HCT116 (cell line): ENCODE results near the gene PDK2. TPM values are rescaled to one million over a fixed set of nuclear protein-coding genes. Genes with fewer than 3 reads are reported as not detected.

Experiments
- ATAC-seq: fragments of 200-7000 bp; cut with Tn5 transposase; 2 replicates; pipeline ENCODE4 v1.9.1; 2020; ENCODE audit warnings: mild to moderate bottlenecking, moderate library complexity
- BruUV-seq: library from RNA; stranded (reverse); fragments of 400-500 nt; replicated peaks from 2 replicates; lab custom pipeline; 2021; lab: Mats Ljungman, UMichigan
- CTCF ChIA-PET: fragments of 300-600 bp; sonication (Branson Sonifier 250); formaldehyde crosslinking; loops from one replicate; lab custom pipeline; 2021; ENCODE audit warnings: antibody characterized with exemption; lab: Charles Lee
- POLR2A ChIA-PET: fragments of 300-600, 350-600 bp; sonication (Branson Sonifier 250); formaldehyde crosslinking; loops from one replicate; lab custom pipeline; 2021; ENCODE audit warnings: antibody characterized with exemption; lab: Charles Lee
- RAD21 ChIA-PET, 2 experiments: fragments of 300-600 bp; sonication (Branson Sonifier 250); formaldehyde crosslinking; loops; one replicate each; lab custom pipeline; 2023; ENCODE audit warnings: low total read pairs in 2 of 2; ENCODE audit not compliant: uncharacterized antibody in 2 of 2, unreplicated experiment in 2 of 2, low non-redundant PET in 1 of 2; lab: Charles Lee
- DNase-seq: peaks from one replicate; pipeline ENCODE4 v3.0.0-alpha.2; 2010; ENCODE audit warnings: low read depth, low spot score
- H2AFZ ChIP-seq: fragments of 200-600 bp; shearing (Covaris generic), sonication (generic); 2 replicates; pipeline ENCODE4 v1.6.1; 2017; ENCODE audit warnings: low read depth, mixed run types, mixed read lengths, antibody characterized with exemption, low read length; ENCODE audit not compliant: poor library complexity, severe bottlenecking
- H3K27ac ChIP-seq: 2 replicates; pipeline ENCODE4 v1.5.1; 2012; ENCODE audit warnings: low read depth, low read length
- H3K27me3 ChIP-seq: fragments of 200-600 bp; sonication (generic); 2 replicates; pipeline ENCODE4 v1.6.1; 2016; ENCODE audit warnings: mixed run types, low read length, mixed read lengths; ENCODE audit not compliant: insufficient read depth
- H3K36me3 ChIP-seq, 2 experiments: fragments of 200-500 bp in 1 of 2; fragments of 200-600 bp in 1 of 2; sonication (Bioruptor generic) in 1 of 2; sonication (generic) in 1 of 2; 2 replicates each; pipeline versions ENCODE4 v1.5.1 to v1.6.1; 2014 to 2016; ENCODE audit warnings: low read length in 2 of 2, inconsistent platforms in 1 of 2, mixed read lengths in 1 of 2, mixed run types in 1 of 2; ENCODE audit not compliant: insufficient read depth in 2 of 2, control insufficient read depth in 1 of 2
- H3K4me1 ChIP-seq, 2 experiments: fragments of 200-600 bp in 1 of 2; sonication (generic) in 1 of 2; 2 replicates each; pipeline versions ENCODE4 v1.5.1 to v1.6.1; 2012 to 2017; ENCODE audit warnings: low read length in 2 of 2, inconsistent platforms in 1 of 2, mild to moderate bottlenecking in 1 of 2, mixed read lengths in 1 of 2, mixed run types in 1 of 2, moderate library complexity in 1 of 2; ENCODE audit not compliant: insufficient read depth in 2 of 2, control insufficient read depth in 1 of 2
- H3K4me2 ChIP-seq: fragments of 200-600 bp; sonication (generic); 2 replicates; pipeline ENCODE4 v1.6.1; 2017; ENCODE audit warnings: mixed run types, low read length, mixed read lengths
- H3K4me3 ChIP-seq, 2 experiments: fragments of 200-600 bp in 1 of 2; sonication (generic) in 1 of 2; replicated peaks in 1 of 2; 2 replicates each; pipeline ENCODE4 v1.5.1; 2011 to 2016; ENCODE audit warnings: low read length in 2 of 2, control low read depth in 1 of 2, low read depth in 1 of 2, mild to moderate bottlenecking in 1 of 2, mixed read lengths in 1 of 2, mixed run types in 1 of 2
- H3K79me2 ChIP-seq: fragments of 200-600 bp; sonication (generic); 2 replicates; pipeline ENCODE4 v1.6.1; 2017; ENCODE audit warnings: mild to moderate bottlenecking, mixed run types, low read length, moderate library complexity, mixed read lengths; ENCODE audit not compliant: insufficient read depth
- H3K9ac ChIP-seq: fragments of 200-600 bp; sonication (generic); 2 replicates; pipeline ENCODE4 v1.6.1; 2016; ENCODE audit warnings: low read length, mixed read lengths
- H3K9me2 ChIP-seq: fragments of 200-600 bp; sonication (generic), shearing (Covaris generic); 2 replicates; pipeline ENCODE4 v1.6.1; 2017; ENCODE audit warnings: mixed run types, mild to moderate bottlenecking, moderate library complexity; ENCODE audit not compliant: insufficient read depth
- H3K9me3 ChIP-seq, 2 experiments: fragments of 200-500 bp in 1 of 2; fragments of 200-600 bp in 1 of 2; sonication (Bioruptor generic) in 1 of 2; sonication (generic) in 1 of 2; 2 replicates each; pipeline ENCODE4 v1.6.1; 2014 to 2017; ENCODE audit warnings: low read length in 2 of 2, mixed read lengths in 2 of 2, inconsistent platforms in 1 of 2, low read depth in 1 of 2, mild to moderate bottlenecking in 1 of 2, mixed run types in 1 of 2, moderate library complexity in 1 of 2; ENCODE audit not compliant: control insufficient read depth in 1 of 2, insufficient read depth in 1 of 2
- H4K20me1 ChIP-seq: fragments of 200-600 bp; sonication (generic), shearing (Covaris generic); 2 replicates; pipeline ENCODE4 v1.6.1; 2017; ENCODE audit warnings: mixed run types, mild to moderate bottlenecking, moderate library complexity; ENCODE audit not compliant: insufficient read depth
- POLR2AphosphoS5 ChIP-seq: IDR thresholded peaks from 2 replicates; pipeline ENCODE4 v1.6.1; 2011; ENCODE audit warnings: mild to moderate bottlenecking, low read depth, low read length, moderate library complexity
- SIN3A ChIP-seq: IDR thresholded peaks from 2 replicates; pipeline ENCODE4 v1.6.1; 2012; ENCODE audit warnings: low read depth
- TCF7L2 ChIP-seq: IDR thresholded peaks from 2 replicates; pipeline ENCODE4 v1.7.0; 2011; ENCODE audit warnings: borderline replicate concordance, inconsistent platforms; ENCODE audit not compliant: insufficient read depth, insufficient read length; ENCODE audit errors: extremely low read depth
- intact Hi-C: fragments of 100-400 bp; cut with micrococcal nuclease; formaldehyde crosslinking; loops from 2 replicates; pipeline ENCODE4 v1.10.0; 2022
- total RNA-seq: library from RNA; stranded (reverse); gene quantifications from one replicate; pipeline ENCODE4 v1.2.1, GENCODE V29; 2021; ENCODE audit not compliant: unreplicated experiment
- TF ChIP-seq, protein P1 (sequence below): IDR thresholded peaks from 2 replicates; pipeline ENCODE4 v1.6.1; 2011; ENCODE audit warnings: mild to moderate bottlenecking, low read length, moderate library complexity; ENCODE audit not compliant: insufficient replicate concordance; ENCODE audit errors: extremely low read depth

The PDK2 gene
- total RNA-seq, 1 experiment from 2014 or later: 39.1 TPM

DNA sequence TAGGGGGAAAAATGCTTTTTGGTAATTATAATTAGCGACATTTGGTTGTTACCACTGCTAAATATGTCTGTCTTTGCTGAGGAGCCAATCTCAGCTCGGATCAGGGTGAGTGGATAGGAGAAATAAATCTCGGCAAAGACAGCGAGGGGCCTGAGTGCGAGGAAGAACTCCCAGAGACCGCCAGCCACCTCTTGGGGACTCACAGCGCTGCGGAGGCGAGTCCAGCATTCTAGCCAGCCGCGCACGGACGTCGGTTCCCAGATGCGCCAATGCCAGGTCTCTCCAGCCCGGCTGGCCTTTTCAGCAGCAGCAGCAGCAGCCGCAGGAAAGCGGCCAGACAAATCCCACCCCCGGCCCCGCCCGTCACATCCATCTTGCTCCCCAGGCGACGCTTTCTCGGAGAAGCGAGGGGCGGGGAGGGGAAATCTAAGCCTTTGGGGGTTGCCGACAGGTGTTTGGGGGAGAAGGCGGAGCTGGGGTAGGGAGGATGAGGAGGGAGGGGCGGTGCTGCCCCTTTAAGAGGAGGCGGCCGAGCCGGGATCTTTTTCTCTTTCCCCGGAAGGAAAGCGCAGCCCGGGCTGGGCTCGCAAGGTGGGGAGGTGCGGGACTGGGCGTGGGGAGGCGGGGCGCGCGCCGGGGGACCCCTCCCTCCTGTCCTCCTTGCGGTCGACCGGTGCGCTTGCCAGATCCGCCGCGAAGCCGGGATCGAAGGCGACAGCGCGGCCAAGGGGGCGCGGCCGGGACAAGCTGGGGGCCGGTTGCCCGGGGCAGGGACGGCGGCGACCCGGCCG, 39.5 kb upstream of the PDK2 start, which contains the start of gene ITGA3:
TSS of gene ITGA3 (plus strand) at position 685 of the 791 bp plus-strand sequence. CDS start 330 bp downstream, outside the sequence.
- no peaks in the 10 kb centered on the region for H3K9me3 ChIP-seq
- intact Hi-C loops: loop anchor here (1.0 to 2.0 kb wide), 2 partner anchors 28 to 31 kb away; no protein-coding TSS in a partner anchor
- RAD21 ChIA-PET: interaction anchor here (0.6 to 1.9 kb wide), 9 partner anchors 9 to 57 kb away, joined by 3 to 12 read pairs (median 4); no protein-coding TSS in a partner anchor
- TF ChIP-seq POLR2AphosphoS5: peak; percentile 57; the same call in 1 of the 2 replicates
- TF ChIP-seq, protein P1, sequence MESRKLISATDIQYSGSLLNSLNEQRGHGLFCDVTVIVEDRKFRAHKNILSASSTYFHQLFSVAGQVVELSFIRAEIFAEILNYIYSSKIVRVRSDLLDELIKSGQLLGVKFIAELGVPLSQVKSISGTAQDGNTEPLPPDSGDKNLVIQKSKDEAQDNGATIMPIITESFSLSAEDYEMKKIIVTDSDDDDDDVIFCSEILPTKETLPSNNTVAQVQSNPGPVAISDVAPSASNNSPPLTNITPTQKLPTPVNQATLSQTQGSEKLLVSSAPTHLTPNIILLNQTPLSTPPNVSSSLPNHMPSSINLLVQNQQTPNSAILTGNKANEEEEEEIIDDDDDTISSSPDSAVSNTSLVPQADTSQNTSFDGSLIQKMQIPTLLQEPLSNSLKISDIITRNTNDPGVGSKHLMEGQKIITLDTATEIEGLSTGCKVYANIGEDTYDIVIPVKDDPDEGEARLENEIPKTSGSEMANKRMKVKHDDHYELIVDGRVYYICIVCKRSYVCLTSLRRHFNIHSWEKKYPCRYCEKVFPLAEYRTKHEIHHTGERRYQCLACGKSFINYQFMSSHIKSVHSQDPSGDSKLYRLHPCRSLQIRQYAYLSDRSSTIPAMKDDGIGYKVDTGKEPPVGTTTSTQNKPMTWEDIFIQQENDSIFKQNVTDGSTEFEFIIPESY: peak; percentile 62
- TF ChIP-seq SIN3A: no peak
- peak; percentile 74 for TF ChIP-seq TCF7L2
- H3K27me3 ChIP-seq: no peaks in the 10 kb centered on the region
- H3K27ac ChIP-seq: peak within 1 kb of the TSS; percentile 93
- CTCF ChIA-PET: interaction anchor here (0.6 to 3.5 kb wide), 11 partner anchors 8 to 486 kb away, joined by 3 to 28 read pairs (median 4); no protein-coding TSS in a partner anchor
- peak within 1 kb of the TSS; percentile 87 for H3K4me2 ChIP-seq
- DNase-seq (peak; percentile 98), ATAC-seq (peak; percentile 61)
- H3K79me2 ChIP-seq: peaks cover 48% of the 10 kb centered on the region
- H4K20me1 ChIP-seq: no peaks in the 10 kb centered on the region
- H3K4me1 ChIP-seq: peaks cover 76 to 86% of the 10 kb centered on the region in 2 experiments
- POLR2A ChIA-PET: interaction anchor here (0.7 to 6.8 kb wide), 19 partner anchors 8 to 208 kb away, joined by 3 to 99 read pairs (median 5); partner anchors contain the start of gene PDK2
- peak within 1 kb of the TSS; percentile 82 to 88 for H3K4me3 ChIP-seq
- TSS peak; percentile 50 for BruUV-seq
- H3K9me2 ChIP-seq: no peaks in the 10 kb centered on the region
- no peak within 1 kb of the TSS for H2AFZ ChIP-seq
- peaks cover 0 to 12% of the 10 kb centered on the region in 2 experiments; a peak in 1 of 4 replicates for H3K36me3 ChIP-seq
- peak within 1 kb of the TSS; percentile 82 for H3K9ac ChIP-seq
